A549 treated with AZD9567 at 1 μM for 4 hours (cell line): ENCODE data around the gene KIR2DL4. TPM values are rescaled to one million over a fixed set of nuclear protein-coding genes. Genes with fewer than 3 reads are reported as not detected.

Experiments used
- total RNA-seq: library from RNA; stranded (reverse); fragments of 200-300 nt; extraction: Qiagen RNA extraction; gene quantifications from 5 replicates; pipeline ENCODE4 v1.2.3, GENCODE V29; 2022; ENCODE audit not compliant: insufficient read depth

Gene KIR2DL4
- not detected in 5 replicates for total RNA-seq

DNA sequence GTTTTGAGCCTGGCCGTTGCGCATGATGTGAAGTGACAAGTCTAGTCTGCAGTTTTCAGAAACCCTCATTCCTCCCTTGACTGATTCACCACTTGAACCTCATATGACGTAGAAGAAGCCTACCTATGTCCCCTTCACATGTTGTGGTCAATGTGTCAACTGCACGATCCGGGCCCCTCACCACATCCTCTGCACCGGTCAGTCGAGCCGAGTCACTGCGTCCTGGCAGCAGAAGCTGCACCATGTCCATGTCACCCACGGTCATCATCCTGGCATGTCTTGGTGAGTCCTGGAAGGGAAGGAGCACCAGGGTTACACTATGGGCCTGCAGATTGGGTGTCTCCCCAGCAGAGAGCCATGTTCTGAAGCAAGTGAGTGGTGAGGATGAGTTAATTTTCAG lies at the start of gene KIR2DL4:
TSS of gene KIR2DL4 (plus strand) at position 201 of the 400 bp plus-strand sequence. CDS start at position 243, 42 bp downstream.

DNA sequence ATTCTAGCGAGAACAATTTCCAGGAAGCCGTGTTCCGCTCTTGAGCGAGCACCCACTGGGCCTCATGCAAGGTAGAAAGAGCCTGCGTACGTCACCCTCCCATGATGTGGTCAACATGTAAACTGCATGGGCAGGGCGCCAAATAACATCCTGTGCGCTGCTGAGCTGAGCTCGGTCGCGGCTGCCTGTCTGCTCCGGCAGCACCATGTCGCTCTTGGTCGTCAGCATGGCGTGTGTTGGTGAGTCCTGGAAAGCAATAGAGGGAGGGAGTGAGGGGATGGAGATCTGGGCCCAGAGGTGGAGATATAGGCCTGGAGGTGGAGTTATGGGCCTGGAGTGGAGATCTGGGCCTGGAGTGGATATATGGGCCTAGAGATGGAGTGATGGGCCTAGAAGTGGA lies 33.8 kb upstream of the KIR2DL4 start, which contains the start of gene KIR2DL1:
TSS of gene KIR2DL1 (plus strand) at position 148 of the 400 bp plus-strand sequence. CDS start at position 206, 58 bp downstream.

DNA sequence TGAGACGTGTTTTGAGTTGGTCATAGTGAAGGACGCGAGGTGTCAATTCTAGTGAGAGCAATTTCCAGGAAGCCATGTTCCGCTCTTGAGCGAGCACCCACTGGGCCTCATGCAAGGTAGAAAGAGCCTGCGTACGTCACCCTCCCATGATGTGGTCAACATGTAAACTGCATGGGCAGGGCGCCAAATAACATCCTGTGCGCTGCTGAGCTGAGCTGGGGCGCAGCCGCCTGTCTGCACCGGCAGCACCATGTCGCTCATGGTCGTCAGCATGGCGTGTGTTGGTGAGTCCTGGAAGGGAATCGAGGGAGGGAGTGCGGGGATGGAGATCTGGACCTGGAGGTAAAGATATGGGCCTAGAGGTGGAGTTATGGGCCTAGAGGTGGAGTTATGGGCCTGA lies 12.8 kb downstream of the KIR2DL4 start, which contains the start of gene KIR3DL1:
TSS of gene KIR3DL1 (plus strand) at position 218 of the 400 bp plus-strand sequence.

DNA sequence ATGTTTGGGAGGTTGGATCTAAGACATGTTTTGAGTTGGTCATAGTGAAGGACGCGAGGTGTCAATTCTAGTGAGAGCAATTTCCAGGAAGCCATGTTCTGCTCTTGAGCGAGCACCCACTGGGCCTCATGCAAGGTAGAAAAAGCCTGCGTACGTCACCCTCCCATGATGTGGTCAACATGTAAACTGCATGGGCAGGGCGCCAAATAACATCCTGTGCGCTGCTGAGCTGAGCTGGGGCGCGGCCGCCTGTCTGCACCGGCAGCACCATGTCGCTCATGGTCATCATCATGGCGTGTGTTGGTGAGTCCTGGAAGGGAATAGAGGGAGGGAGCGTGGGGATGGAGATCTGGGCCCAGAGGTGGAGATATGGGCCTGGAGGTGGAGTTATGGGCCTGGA lies 29.1 kb downstream of the KIR2DL4 start, which contains the start of gene KIR2DS4:
TSS of gene KIR2DS4 (plus strand) at position 181 of the 400 bp plus-strand sequence.

DNA sequence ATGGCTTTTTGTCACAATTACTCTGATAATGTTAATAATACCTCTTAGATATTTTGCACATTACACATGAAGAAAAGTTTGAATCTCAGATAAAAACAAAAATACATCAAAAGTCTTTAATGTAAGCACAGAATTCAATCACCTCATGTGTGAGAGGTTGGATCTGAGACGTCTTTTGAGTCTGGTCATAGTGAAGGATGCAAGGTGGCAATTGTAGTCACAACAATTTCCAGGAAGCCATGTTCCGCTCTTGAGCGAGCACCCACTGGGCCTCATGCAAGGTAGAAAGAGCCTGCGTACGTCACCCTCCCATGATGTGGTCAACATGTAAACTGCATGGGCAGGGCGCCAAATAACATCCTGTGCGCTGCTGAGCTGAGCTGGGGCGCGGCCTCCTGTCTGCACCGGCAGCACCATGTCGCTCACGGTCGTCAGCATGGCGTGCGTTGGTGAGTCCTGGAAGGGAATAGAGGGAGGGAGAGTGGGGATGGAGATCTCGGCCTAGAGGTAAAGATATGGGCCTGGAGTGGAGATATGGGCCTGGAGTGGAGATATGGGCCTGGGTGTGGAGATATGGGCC lies 46.7 kb downstream of the KIR2DL4 start, which contains the start of gene KIR3DL2:
TSS of gene KIR3DL2 (plus strand) at position 383 of the 580 bp plus-strand sequence. CDS start at position 416, 33 bp downstream.

Other genes with a start within 250 kb of the KIR2DL4 start
- 0.08 TPM in 1 of 5 replicates, not detected in the others for gene LILRA2, start 229.8 kb upstream of the KIR2DL4 start, total RNA-seq
- gene LILRA1, start 210.0 kb upstream of the KIR2DL4 start, total RNA-seq, result not detected in 5 replicates
- 0.07 to 0.08 TPM in 2 of 5 replicates, not detected in the others for gene LILRB1, start 173.1 kb upstream of the KIR2DL4 start, total RNA-seq
- not detected in 5 replicates for gene LILRB4, start 140.6 kb upstream of the KIR2DL4 start, total RNA-seq
- gene KIR3DL3, start 79.2 kb upstream of the KIR2DL4 start, total RNA-seq, result not detected in 5 replicates
- not detected in 5 replicates for gene KIR2DL3, start 65.1 kb upstream of the KIR2DL4 start, total RNA-seq
- gene KIR2DL1, start 33.8 kb upstream of the KIR2DL4 start, total RNA-seq, result not detected in 5 replicates
- gene KIR3DL1, start 12.9 kb downstream of the KIR2DL4 start, total RNA-seq, result not detected in 5 replicates
- gene KIR2DS4, start 29.1 kb downstream of the KIR2DL4 start, total RNA-seq, result not detected in 5 replicates
- gene KIR3DL2, start 46.8 kb downstream of the KIR2DL4 start, total RNA-seq, result not detected in 5 replicates
- gene FCAR, start 70.6 kb downstream of the KIR2DL4 start, total RNA-seq, result not detected in 5 replicates
- gene NCR1, start 102.5 kb downstream of the KIR2DL4 start, total RNA-seq, result not detected in 5 replicates
- 0.03 TPM in 1 of 5 replicates, not detected in the others for gene NLRP7, start 143.9 kb downstream of the KIR2DL4 start, total RNA-seq
- gene NLRP2, start 162.8 kb downstream of the KIR2DL4 start, total RNA-seq, result 26.2 to 29.9 TPM (median 28.2 TPM) in 5 replicates
- gene GP6, start 234.7 kb downstream of the KIR2DL4 start, total RNA-seq, result 0.07 to 0.22 TPM (median 0.15 TPM) in 4 of 5 replicates, not detected in the other